T-cell (primary cell): ENCODE results near the gene NPNT. TPM values are rescaled to one million over a fixed set of nuclear protein-coding genes. Genes with fewer than 3 reads are reported as not detected.

ENCODE experiments used
- ATAC-seq, 4 experiments: fragments of 200-7000 bp in 3 of 4; fragments of 150-1000 bp in 1 of 4; cut with Tn5 transposase; replicated peaks in 1 of 4; 1 replicate in 3 of 4; 2 replicates in 1 of 4; pipeline ENCODE4 v1.10.0; 2021; ENCODE audit warnings: moderate library complexity in 3 of 4, mild to moderate bottlenecking in 2 of 4, moderate number of reproducible peaks in 1 of 4
- CTCF ChIA-PET, 2 donors: fragments of 300-600 bp; sonication (Branson Sonifier 250); formaldehyde crosslinking; loops; one replicate each; lab custom pipeline; 2022; ENCODE audit warnings: antibody characterized with exemption in 2 of 2; lab: Charles Lee
- POLR2A ChIA-PET, 2 donors: fragments of 300-600 bp; sonication (Branson Sonifier 250); formaldehyde crosslinking; loops; one replicate each; lab custom pipeline; 2022; ENCODE audit warnings: antibody characterized with exemption in 2 of 2; lab: Charles Lee
- DNase-seq, 35 experiments: peaks; one replicate each; pipeline versions ENCODE4 v3.0.0 to v3.0.0-alpha.2; 2013 to 2023
- H3K27ac ChIP-seq: one replicate; pipeline ENCODE4 v1.5.1; 2013; ENCODE audit warnings: low read length
- H3K27me3 ChIP-seq, 2 experiments: replicated peaks in 1 of 2; 1 replicate in 1 of 2; 2 replicates in 1 of 2; pipeline versions ENCODE4 v1.6.1 to v1.7.0; 2013; ENCODE audit warnings: low read length in 1 of 2, mixed read lengths in 1 of 2; ENCODE audit not compliant: control insufficient read depth in 2 of 2, insufficient read depth in 2 of 2; ENCODE audit errors: extremely low read depth in 1 of 2
- H3K36me3 ChIP-seq, 2 donors: 1 replicate in 1 of 2; 2 replicates in 1 of 2; pipeline versions ENCODE4 v1.6.1 to v1.7.0; 2013; ENCODE audit warnings: low read length in 1 of 2; ENCODE audit not compliant: control insufficient read depth in 2 of 2, insufficient read depth in 1 of 2; ENCODE audit errors: extremely low read depth in 1 of 2
- H3K4me1 ChIP-seq, 2 experiments: 1 replicate in 1 of 2; 2 replicates in 1 of 2; pipeline versions ENCODE4 v1.6.1 to v1.7.0; 2013; ENCODE audit warnings: low read length in 2 of 2, mixed read lengths in 1 of 2; ENCODE audit not compliant: insufficient read depth in 2 of 2, control insufficient read depth in 1 of 2; ENCODE audit errors: extremely low read depth in 1 of 2
- H3K4me3 ChIP-seq, 2 donors: 1 replicate in 1 of 2; 2 replicates in 1 of 2; pipeline versions ENCODE4 v1.5.1 to v1.7.0; 2013; ENCODE audit warnings: mild to moderate bottlenecking in 2 of 2, low read length in 1 of 2, moderate library complexity in 1 of 2; ENCODE audit not compliant: control insufficient read depth in 1 of 2; ENCODE audit errors: extremely low read depth in 1 of 2
- H3K9me3 ChIP-seq: 2 replicates; pipeline ENCODE4 v1.7.0; 2013
- H3K27ac Mint-ChIP-seq, 2 donors: one replicate each; pipeline ENCODE4 v1.8.0; 2020 to 2021; ENCODE audit warnings: mild to moderate bottlenecking in 2 of 2, mixed read lengths in 2 of 2
- H3K27me3 Mint-ChIP-seq, 2 donors: one replicate each; pipeline ENCODE4 v1.8.0; 2021 to 2022; ENCODE audit warnings: mixed read lengths in 2 of 2
- H3K36me3 Mint-ChIP-seq: one replicate; pipeline ENCODE4 v1.8.0; 2021; ENCODE audit warnings: mixed read lengths
- H3K4me1 Mint-ChIP-seq, 3 donors: one replicate each; pipeline ENCODE4 v1.8.0; 2020 to 2022; ENCODE audit warnings: mixed read lengths in 3 of 3, mild to moderate bottlenecking in 1 of 3
- H3K4me3 Mint-ChIP-seq, 3 donors: one replicate each; pipeline ENCODE4 v1.8.0; 2020 to 2022; ENCODE audit warnings: mild to moderate bottlenecking in 3 of 3, mixed read lengths in 3 of 3, moderate library complexity in 3 of 3
- H3K9me3 Mint-ChIP-seq, 3 donors: one replicate each; pipeline ENCODE4 v1.8.0; 2020 to 2022; ENCODE audit warnings: mixed read lengths in 3 of 3
- WGBS: methylation state at CpG from one replicate; pipeline ENCODE4 v1.1.5; 2013; ENCODE audit warnings: missing lambda C conversion rate; ENCODE audit not compliant: insufficient coverage; 5-methylcytosine and 5-hydroxymethylcytosine counted together
- total RNA-seq, 35 experiments: library from RNA in 6 of 35; stranded (reverse) in 6 of 35; fragments of 120-200 nt in 1 of 35; gene quantifications; one replicate each; pipeline versions ENCODE4 v1.2.1 to v1.2.4 and lab custom pipeline; 2013 to 2026

NPNT gene
- total RNA-seq, 5 donors from 2014 or later (not counting 1 experiment from before 2014, with no cell fraction given) = 0.32 to 0.88 (median 0.33) TPM; not detected in 2

DNA sequence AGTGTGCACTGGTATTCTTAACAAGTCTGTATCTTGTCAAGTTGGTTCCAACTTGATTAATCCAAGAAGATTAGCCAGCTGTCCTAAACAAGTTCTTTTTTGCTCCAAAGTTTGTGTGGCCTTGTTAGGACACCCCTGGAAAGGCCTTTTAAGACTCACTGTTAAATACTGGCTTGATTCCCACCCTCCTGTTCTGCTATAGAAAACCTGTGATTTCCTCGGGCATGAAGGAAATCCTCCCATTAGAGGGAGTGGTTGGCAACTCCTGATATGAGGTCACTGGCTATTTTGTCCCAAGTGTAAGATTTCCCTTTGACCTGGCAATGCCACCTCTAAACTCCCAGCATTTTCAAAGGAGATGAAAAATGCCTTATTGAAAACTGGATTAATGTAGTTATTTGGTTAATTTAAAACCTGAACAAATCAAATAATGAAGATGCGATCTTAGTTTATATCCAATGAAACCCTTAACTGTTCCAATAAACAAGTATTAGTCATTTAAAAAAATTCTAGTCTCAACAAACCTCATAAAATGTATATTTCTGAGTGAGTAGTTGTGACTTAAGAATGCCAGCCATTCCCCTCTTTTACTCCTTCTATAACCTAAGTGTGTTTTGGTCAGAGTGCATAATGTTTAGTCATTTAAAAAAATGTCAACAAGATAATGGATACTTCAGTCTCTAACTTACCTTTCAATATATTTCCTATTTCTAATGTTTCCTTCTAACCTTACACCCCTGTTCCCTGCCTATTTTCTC lies 94.4 kb downstream of the NPNT start:
- no peaks in the 10 kb centered on the region for H3K4me1 Mint-ChIP-seq
- peaks cover 0 to 9% (median 2%) of the 10 kb centered on the region in 3 donors for H3K9me3 Mint-ChIP-seq
- ChIA-PET POLR2A (no interaction called here), CTCF (no interaction called here)
- Histone ChIP-seq H3K4me3 (no peak overlapping the region), H3K4me1 (no peaks in the 10 kb centered on the region), H3K9me3 (no peaks in the 10 kb centered on the region), H3K27me3 (no peaks in the 10 kb centered on the region), H3K36me3 (no peaks in the 10 kb centered on the region), H3K27ac (no peak overlapping the region)
- ATAC-seq (no peak), DNase-seq (no peak)
- no peak overlapping the region for H3K27ac Mint-ChIP-seq
- no peaks in the 10 kb centered on the region for H3K36me3 Mint-ChIP-seq
- no peak overlapping the region for H3K4me3 Mint-ChIP-seq
- no CpG with 5 or more reads among the region's 2 CpGs for WGBS
- H3K27me3 Mint-ChIP-seq = no peaks in the 10 kb centered on the region

DNA sequence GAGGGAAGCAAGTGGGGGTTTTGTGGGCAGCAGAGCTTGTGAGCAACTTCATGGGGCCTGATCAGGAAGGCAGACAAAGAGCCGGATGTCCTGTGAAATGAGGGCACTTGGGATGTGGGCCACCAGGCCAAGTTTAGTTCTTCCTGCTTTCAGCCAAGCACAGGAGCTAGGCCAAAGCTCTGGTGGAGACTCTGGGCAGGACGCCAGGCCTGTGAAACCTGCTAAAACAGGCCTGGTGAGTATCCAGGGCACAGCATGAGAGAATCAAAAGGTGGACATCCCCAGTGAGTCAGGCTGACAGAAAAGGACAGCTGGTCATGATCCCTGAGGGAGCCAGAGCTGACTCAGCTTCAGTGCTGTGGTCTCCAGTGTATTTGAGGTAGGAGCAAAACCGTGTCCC lies 95.7 kb downstream of the NPNT start:
- Histone ChIP-seq H3K4me3 (no peak overlapping the region), H3K4me1 (no peaks in the 10 kb centered on the region), H3K9me3 (no peaks in the 10 kb centered on the region), H3K36me3 (no peaks in the 10 kb centered on the region), H3K27me3 (no peaks in the 10 kb centered on the region), H3K27ac (no peak overlapping the region)
- ChIA-PET POLR2A (no interaction called here), CTCF (no interaction called here)
- H3K27me3 Mint-ChIP-seq = no peaks in the 10 kb centered on the region
- H3K27ac Mint-ChIP-seq = no peak overlapping the region
- WGBS = 95% methylated on average over 3 of the region's 3 CpGs
- no peaks in the 10 kb centered on the region for H3K4me1 Mint-ChIP-seq
- no peak overlapping the region for H3K4me3 Mint-ChIP-seq
- ATAC-seq = no peak
- no peak for DNase-seq
- H3K9me3 Mint-ChIP-seq = peaks cover 0 to 9% (median 2%) of the 10 kb centered on the region in 3 donors
- no peaks in the 10 kb centered on the region for H3K36me3 Mint-ChIP-seq

DNA sequence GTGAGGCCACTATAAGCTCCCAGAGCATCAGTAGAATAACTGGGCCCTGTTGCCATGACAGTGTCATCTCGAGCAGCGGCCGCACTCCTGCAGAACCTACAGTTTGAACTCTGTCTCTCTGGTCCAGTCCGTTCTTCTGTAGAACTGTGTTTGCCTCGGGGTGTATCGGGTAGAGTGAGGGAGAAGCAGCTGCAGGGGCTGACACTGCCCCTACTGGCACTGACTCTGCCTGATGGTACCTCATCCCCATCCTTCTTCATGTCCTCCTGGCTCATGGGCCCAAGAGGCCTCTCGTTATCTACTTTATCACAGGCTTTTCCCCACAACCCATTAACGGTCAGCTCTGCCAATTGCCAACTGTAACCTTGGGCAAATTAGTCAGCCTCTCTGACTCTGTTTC lies 96.5 kb downstream of the NPNT start:
- Mint-ChIP-seq H3K4me1 (no peaks in the 10 kb centered on the region), H3K27me3 (no peaks in the 10 kb centered on the region), H3K9me3 (peaks cover 0 to 9% (median 2%) of the 10 kb centered on the region in 3 donors), H3K36me3 (no peaks in the 10 kb centered on the region), H3K27ac (no peak overlapping the region), H3K4me3 (no peak overlapping the region)
- H3K4me1 ChIP-seq = no peaks in the 10 kb centered on the region
- no peaks in the 10 kb centered on the region for H3K27me3 ChIP-seq
- DNase-seq (no peak), ATAC-seq (no peak)
- POLR2A ChIA-PET = no interaction called here
- no peaks in the 10 kb centered on the region for H3K9me3 ChIP-seq
- CTCF ChIA-PET = no interaction called here
- H3K4me3 ChIP-seq = no peak overlapping the region
- H3K36me3 ChIP-seq = no peaks in the 10 kb centered on the region
- WGBS = 82% methylated on average over 5 of the region's 8 CpGs
- H3K27ac ChIP-seq = no peak overlapping the region

DNA sequence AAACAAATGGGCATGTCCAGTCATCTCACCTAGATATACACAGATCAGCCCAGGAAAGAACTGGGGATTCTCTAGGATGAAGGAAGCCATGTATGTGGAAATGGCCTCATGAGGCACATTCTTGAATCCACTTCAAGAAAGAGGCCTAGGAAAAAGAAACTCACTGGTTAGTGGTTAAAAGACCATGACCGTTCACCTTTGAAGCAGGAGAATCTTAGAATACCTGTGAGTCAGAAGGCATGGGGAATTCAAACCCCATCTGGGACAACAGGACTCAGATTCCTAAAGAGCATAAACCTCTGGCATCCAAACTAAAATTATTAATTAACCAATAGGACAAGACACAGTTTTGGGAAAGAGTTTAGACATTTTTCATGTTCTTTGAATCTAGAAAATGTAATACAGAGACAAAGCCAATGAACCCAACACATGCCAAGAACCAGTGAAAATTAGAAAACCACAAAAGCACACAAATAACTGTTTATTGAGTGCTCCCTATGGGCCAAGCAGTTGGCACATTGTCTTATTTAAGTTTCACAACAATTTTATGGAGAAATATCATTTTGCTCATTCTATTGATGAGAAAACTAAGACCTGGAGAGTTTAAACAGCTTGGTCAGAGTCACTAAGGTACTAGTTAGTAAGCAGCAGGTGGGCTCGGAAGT lies 97.5 kb downstream of the NPNT start:
- Mint-ChIP-seq H3K4me3 (no peak overlapping the region), H3K9me3 (peaks cover 2 to 12% (median 4%) of the 10 kb centered on the region in 3 donors), H3K36me3 (no peaks in the 10 kb centered on the region), H3K27ac (no peak overlapping the region), H3K4me1 (no peaks in the 10 kb centered on the region), H3K27me3 (peaks cover 0 to 3% of the 10 kb centered on the region in 2 donors)
- CTCF ChIA-PET = no interaction called here
- DNase-seq (no peak), ATAC-seq (no peak)
- Histone ChIP-seq H3K4me3 (no peak overlapping the region), H3K27ac (no peak overlapping the region), H3K4me1 (no peaks in the 10 kb centered on the region), H3K27me3 (no peaks in the 10 kb centered on the region), H3K36me3 (no peaks in the 10 kb centered on the region), H3K9me3 (no peaks in the 10 kb centered on the region)
- POLR2A ChIA-PET = no interaction called here
- WGBS = 89% methylated on average over 1 of the region's 2 CpGs

DNA sequence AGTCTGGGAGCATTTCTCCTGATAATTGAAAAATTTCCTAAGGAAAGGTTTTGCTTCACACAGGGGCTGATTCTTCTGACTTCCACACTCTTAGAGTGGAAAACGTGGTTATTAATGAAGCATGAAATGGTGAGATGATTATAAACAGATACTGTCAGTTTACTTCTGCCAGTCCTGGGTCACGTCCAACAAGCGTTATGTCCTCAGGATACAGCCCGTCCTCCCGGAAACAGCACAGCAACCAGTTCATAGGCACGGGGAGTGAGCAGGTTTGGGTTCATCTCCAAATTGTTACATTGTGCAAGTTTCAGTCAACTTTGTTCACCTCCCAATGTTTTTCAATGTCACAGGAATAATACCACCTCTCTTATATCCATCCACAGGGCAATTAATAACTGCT lies 98.8 kb downstream of the NPNT start:
- Mint-ChIP-seq H3K9me3 (peaks cover under 1 to 4% (median 3%) of the 10 kb centered on the region in 3 donors), H3K27me3 (peaks cover 0 to 3% of the 10 kb centered on the region in 2 donors), H3K27ac (no peak overlapping the region), H3K36me3 (no peaks in the 10 kb centered on the region), H3K4me3 (no peak overlapping the region), H3K4me1 (no peaks in the 10 kb centered on the region)
- no peak for DNase-seq
- ATAC-seq = no peak
- ChIA-PET CTCF (no interaction called here), POLR2A (no interaction called here)
- no peaks in the 10 kb centered on the region for H3K9me3 ChIP-seq
- WGBS = 68% methylated on average over 5 of the region's 6 CpGs
- no peak overlapping the region for H3K4me3 ChIP-seq
- H3K27ac ChIP-seq = no peak overlapping the region
- H3K4me1 ChIP-seq = no peaks in the 10 kb centered on the region
- H3K27me3 ChIP-seq = no peaks in the 10 kb centered on the region
- no peaks in the 10 kb centered on the region for H3K36me3 ChIP-seq

DNA sequence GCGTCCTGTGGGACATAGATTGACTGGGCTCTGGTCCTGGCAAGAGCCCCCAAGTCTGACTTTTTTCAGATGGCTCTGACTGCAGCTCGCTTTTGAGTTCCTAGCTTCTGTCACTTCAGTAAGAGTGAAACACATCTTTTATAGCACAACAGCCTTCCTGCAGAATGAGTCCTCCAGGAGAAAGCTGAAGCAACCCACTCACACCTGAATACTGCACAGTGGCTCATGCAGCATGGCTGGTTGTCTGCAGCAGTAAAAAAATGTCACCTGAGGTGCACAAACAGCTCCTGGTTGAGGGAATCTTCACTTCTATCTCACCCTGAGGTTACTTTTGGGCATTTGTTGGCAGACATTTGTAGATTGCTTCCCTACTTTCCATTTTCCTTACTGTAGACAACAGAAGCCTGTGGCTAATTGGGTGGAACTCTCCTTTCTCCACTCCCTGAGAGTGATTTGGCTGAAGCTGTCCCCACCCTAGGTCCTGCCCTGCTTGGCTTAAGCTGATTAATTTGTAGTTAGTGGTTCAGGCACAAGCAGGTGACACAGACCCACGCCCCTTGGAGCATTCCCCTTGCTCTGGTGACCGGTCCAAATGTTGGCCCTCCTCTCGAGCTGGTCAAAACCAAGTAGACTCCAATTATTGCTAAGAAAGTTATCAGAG lies 99.7 kb downstream of the NPNT start:
- H3K9me3 ChIP-seq = no peaks in the 10 kb centered on the region
- Mint-ChIP-seq H3K27me3 (peaks cover 0 to 3% of the 10 kb centered on the region in 2 donors), H3K27ac (no peak overlapping the region), H3K4me3 (no peak overlapping the region), H3K9me3 (peaks cover 0 to 4% (median 3%) of the 10 kb centered on the region in 3 donors), H3K4me1 (no peaks in the 10 kb centered on the region), H3K36me3 (no peaks in the 10 kb centered on the region)
- no peak overlapping the region for H3K4me3 ChIP-seq
- no peak overlapping the region for H3K27ac ChIP-seq
- WGBS = 89% methylated on average over 3 of the region's 5 CpGs
- H3K36me3 ChIP-seq = no peaks in the 10 kb centered on the region
- ATAC-seq (no peak), DNase-seq (no peak)
- no peaks in the 10 kb centered on the region for H3K4me1 ChIP-seq
- H3K27me3 ChIP-seq = no peaks in the 10 kb centered on the region
- POLR2A ChIA-PET = no interaction called here
- CTCF ChIA-PET = no interaction called here
